Activated T-cell treated with anti-CD3 and anti-CD28 coated beads for 4 hours (primary cell): ENCODE data around the gene NPTX1.

Source experiments
- DNase-seq: peaks from one replicate; pipeline ENCODE4 v3.0.0-alpha.2; 2020

The NPTX1 gene

GRCh38 chr17:80477647-80478478, 1.5 kb upstream of the NPTX1 start:
- no peak for DNase-seq

- no peak for DNase-seq
Observed at GRCh38 chr17:80476877-80477646, 655 bp upstream of the NPTX1 start.

DNA sequence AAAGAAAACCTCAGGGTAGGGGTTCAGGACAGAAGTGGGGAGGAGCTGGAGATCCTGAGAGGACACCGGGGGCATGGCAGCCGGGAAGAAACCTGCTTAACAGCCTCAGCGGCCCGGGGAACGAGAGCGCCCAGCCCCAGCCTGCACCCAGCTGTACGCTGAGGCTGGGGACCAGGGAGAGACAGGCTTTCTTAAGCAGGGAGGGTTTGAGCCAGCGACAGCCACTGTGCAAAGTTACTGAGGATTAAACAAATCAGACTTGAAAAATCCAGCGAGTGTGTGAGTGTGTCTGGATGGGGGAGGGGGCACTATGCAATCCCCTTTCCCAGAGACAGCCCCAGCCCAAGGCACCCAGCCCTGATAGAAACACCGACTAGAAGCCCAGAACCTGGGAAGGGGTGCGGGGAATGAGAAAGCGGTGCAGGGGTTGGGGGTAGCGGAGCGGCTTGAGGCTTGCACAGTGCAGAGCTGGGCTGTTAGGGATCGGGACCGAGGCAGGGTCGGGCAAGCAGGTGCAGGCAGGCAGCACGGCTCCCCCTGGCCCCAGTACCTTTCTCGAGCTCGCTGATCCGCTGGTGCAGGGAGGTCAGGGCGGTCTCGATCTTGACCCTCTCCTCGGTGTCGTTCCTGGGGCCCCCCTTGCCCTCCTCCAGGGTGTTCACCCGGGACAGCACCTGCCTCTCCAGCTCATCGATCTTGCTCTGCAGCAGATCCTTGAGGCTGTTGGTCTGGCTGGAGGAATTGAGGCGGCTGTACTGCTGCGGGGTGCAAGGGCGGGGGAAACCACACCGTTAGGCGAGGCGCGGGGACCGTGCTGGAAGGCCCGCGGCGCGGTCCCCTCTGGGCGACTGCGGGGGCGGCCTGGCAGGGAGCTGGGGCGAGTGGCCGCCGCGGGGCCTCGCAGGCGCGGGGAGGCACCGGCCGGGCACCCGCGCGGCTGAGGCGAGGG, 1.2 kb downstream of the NPTX1 start:
- DNase-seq: no peak

DNA sequence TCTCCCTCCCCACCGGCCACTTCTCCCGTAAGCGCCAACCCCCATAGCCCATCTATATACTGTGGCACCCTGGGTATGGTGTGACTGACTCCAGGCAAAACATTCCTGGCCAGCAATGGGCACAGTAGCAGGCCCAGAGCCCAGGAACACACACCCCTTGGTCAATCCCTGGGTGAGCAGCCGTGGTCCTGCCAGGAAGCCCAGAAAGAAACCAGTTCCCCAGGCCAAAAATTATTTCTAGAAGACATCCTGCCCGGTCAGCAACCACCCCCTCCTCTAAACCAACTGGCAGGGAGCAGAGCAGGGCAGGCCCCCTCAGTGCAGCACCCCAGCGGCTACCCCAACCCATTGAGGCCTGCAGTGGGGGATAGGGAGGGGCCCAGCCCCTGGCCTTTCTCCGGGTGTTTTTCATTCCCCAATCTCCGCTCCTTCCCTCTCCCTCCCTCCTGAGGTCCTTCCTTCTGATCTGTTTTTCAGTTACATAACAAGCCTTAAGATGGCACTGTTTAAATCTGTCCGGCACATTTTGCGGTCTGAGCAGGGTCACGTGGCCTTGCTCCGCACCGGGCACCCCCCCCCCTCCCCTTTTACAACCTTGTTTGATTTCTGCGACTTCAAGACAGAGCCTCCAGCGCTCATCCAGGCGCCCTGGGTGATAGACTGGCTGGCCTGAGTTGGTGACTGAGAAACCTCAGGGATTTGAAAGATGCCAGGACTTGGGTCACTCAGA, 2.0 kb downstream of the NPTX1 start:
- no peak for DNase-seq

- no peak for DNase-seq
Observed at GRCh38 chr17:80473701-80474100, 2.7 kb downstream of the NPTX1 start.

DNA sequence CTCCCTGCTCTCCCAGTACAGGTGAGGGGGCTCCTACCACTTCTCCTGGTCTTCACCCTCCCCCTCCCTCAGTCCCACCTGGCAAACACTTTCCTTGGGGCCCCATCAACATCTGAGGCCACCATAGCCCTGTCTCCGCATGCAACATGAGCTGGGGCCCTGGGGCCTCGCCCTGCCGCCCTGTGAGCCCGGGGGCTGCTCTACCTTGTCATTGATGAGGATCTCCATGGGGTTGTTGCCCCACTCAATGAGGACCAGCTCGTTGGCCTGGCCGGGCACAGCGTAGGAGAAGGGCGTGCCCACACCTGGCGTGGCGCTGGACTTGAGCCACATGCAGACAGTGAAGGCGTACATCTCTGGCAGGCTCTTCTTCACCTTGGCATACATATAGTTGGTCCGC, 3.4 kb downstream of the NPTX1 start:
- no peak for DNase-seq

DNA sequence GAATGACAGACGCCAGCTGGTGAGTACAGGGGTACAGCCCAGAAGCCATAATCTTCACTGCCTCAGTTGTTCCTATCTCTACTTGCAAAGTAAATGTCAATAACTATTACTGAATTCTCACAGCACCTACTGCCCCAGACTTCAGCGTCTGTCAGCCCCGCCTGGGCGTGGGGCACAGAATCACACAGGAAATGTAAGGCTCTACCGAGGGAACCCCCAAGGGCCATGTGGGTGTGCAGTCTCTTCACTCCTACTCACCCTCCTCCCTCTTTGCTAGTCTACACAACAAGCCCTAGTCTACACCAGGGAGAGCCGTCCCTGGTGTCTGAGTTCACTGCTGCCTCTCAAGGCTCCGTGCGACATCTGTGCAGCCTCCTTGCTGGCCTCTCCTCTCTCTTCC, 4.5 kb downstream of the NPTX1 start:
- no peak for DNase-seq

DNA sequence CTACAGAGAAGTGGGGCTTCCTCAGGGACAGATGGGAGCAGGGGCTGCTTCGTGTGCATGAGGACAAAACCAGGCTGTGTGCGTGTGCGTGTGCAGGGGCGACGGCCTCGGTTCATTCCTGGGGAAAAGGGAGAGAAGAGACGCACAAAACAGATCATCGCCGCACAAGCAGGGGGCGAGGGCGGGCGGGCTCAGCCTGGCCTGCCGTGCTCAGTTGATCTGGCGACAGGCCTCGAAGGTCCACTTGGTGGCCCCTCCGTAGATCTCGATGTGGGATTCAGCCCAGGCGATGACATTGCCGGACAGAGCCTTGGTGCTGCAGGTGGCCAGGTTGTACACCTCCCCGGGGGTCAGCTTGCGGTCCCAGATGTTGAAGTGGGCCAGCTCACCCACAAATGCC, 5.8 kb downstream of the NPTX1 start:
- DNase-seq: no peak

- no peak for DNase-seq
Observed at GRCh38 chr17:80469667-80470066, 6.7 kb downstream of the NPTX1 start.

- DNase-seq: no peak
Observed at GRCh38 chr17:80468781-80469493, 7.5 kb downstream of the NPTX1 start.

GRCh38 chr17:80468242-80468641, 8.2 kb downstream of the NPTX1 start:
- DNase-seq: no peak

GRCh38 chr17:80466188-80466705, 10.2 kb downstream of the NPTX1 start:
- DNase-seq: no peak

DNA sequence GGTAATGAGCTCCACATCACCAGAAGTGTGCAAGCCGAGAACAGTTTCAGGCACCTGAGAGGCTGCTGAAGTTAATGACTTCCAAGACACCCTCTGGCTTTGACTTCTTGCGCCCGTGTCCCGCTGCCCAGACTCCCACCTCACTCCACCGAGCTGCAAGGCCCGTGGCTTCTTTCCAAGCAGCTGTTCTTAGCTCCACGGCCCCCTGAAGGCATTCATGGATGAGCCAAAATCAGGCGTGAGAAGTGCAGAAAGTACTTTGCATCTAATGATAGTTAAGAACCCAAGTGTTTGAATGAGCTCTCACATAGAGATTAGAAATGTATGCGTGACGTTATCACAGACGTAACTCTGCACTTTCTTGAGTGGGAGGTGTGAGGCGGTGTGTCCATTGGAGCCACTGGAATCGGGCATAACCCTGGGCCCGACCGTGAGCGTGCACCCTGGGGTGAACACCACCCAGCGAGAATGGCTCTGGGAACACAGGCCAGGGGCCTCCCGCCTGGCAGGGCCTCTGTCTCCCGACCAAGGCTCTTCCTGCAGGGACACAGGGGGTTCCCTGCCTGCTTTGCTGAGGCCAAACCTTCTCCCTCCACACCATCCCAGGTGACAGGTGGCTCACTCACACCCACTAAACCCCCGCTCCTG, 11.0 kb downstream of the NPTX1 start:
- no peak for DNase-seq

DNA sequence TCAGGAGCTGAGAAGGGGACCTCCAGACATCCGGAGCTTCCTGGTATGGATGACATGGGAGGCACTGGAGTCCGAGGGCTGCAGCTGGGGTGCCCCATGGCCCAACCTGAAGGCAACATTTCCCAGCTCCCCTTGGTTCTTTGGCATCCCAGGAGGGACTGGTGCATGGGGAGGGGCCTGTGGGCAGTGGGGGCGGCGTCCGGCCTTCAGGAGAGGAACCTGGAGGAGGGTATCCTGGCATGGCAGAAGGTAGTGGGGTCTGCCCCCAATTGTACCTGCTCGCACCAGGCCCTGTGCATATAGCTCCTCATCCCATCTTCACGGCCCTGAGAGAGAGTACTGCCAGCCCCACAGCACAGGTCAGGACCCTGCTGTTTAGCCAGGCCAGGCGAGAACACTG, 11.9 kb downstream of the NPTX1 start:
- DNase-seq: no peak

DNA sequence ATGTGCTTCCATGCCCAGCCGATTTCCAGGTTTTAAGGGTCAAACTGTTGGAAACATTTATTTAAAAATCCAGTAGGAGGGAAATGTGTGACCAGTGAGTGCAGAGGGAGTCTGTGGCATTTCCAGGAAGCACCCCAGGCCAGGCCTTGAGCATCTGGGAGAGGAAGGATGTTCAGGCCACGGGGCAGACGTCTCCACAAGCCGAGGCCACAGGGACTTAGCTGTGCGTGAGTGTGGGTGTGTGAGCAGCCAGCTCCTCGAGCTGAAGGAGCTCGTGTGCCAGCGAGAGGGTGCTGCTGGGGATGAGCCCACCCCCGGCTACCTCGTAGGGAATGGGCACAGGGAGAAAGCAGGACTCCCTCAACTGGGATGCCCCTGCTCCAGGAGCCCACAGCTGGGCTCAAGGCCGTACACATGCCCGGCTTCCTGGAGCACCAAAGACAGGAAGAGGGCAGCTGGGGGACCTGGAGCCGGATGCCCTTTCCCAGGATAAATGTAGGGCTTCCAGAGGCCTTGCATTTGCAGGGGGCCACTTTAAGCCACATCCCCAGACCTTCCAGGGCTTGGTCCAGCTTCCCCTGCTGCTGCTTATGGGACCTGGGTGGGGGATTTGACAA, 12.5 kb downstream of the NPTX1 start:
- no peak for DNase-seq

DNA sequence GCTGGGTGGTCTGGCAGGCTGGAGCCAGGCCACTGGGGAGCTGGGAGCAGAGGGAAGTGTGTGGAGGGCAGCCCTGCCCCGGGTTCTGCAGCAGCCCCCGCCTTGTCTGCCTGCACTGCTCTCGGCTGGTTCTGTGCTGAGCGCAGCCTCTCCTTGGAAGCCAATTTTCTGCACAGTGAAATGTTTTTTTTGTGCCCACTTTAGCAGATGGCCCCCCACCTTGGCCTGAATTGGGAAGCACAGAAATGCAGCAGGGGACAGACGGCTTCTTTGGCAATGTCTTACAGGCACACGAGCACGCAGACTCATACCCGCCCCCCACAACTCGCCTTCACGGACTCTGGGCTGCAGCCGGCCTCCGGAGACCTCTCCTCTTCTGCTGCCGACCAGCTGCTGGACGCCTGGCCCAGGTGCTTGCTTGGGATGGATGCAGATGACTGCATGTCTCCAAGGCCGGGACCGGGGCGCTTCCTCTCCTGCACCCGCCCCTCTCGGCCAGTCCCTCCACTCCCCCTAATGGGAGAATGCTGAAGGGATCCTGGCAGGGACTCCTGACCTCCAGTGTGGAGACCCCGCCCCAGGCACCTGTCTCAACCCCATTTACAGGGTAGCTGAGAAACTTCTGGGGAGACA, 14.8 kb downstream of the NPTX1 start:
- DNase-seq: no peak

DNA sequence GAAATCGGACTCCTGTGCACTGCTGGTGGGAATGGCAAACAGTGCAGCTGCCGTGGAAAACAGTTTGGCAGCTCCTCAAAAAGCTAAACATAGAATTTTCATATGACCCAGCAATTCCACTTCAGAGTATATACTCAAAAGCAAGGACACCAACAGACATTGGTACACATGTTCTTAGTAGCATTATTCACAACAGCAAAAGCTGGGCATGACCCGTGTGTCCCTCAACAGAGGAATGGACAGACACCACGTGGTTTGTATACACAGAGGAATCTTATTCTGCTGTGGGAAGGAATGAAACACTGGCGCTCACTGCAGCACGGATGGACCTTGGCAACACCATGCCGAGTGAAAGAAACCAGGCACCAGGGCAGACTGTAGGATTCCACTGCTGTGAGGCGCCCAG, 16.0 kb downstream of the NPTX1 start:
- DNase-seq: no peak

GRCh38 chr17:80459234-80459633, 17.2 kb downstream of the NPTX1 start:
- DNase-seq: no peak

- DNase-seq: no peak
Observed at GRCh38 chr17:80458016-80458415, 18.4 kb downstream of the NPTX1 start.

DNA sequence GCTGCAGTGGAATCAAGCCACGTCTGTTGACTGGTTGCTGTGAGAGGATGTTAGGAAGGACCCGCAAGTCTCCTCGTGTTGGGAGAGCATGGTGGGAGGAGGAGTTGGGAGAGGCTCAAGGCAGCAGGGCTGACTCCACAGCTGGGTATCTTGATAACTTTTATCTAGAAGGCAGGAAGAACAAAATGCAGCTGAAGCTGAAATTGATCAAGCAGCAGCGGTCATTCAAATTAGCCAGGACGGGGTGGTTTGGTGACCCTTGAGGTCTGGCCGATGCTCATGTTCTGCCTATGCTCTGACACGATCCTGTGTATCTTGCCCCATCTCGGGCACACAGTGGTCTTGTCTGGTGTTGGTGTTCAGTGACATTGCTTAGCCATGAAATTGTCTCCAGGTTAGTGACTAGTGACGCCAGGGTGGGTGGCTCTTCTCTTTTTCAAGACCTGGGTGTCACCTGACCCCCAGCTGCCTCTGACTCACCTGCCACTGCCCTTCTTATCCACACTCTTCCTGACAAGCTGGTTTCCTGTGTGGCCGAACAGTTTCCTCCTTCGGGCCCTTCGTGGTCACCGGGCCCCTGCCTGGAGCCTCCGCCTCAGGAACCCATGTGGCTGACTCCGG, 19.1 kb downstream of the NPTX1 start:
- DNase-seq: no peak
